ENCODE data around the gene UBTD2.
A peak's percentile ranks its signal among the peaks of the same experiment; 100 is the strongest.
"Not testable (repeated sequence)": the region's sequence is repeated elsewhere in the genome, so short reads cannot be mapped to it uniquely, and the experiment has no call there.

Gene UBTD2, protein sequence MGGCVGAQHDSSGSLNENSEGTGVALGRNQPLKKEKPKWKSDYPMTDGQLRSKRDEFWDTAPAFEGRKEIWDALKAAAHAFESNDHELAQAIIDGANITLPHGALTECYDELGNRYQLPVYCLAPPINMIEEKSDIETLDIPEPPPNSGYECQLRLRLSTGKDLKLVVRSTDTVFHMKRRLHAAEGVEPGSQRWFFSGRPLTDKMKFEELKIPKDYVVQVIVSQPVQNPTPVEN

DNA sequence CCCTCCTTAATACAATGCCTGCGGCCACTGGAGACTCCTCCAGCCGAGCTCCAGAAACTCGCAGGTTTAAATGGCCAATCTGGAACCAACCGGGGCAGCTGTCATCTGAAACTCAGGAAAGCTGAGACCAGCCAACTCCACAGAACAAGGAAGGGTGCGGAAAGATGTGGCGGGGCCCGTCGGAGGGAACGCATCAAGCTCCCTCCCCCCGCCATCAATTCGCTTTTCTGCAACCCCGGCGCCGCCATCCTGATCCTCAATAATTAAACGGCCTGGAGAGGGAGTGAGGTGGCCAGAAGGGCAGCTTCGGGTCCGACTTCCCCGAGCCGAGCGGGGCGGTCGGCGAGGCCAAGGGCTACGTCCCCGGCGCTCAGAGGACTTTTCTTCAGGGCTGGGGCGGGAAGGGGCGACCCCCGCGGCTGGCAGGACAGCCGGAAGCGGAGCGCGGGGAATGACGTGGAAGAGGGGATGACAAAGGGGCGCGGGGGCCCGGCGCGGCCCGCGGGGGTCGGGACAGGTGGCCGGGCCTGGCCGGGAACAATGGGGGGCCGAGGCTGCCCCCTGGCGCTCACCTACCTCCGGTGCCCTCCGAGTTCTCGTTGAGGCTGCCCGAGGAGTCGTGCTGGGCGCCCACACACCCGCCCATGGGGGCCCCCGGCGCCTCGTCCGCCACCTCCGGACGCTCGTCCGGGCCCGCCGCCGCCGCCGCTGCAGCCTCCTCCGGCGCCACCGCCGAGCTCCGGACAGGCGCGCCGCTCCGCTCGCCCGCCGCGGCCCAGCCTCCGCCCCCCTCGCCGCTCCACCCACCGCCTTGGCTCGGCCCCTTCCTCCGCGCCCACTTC lies at the start of gene UBTD2:
Gene UBTD2, minus strand, starts transcription at position 745 of the 842 bp plus-strand sequence. Its CDS starts 99 bp downstream, at position 646.
- DNase-seq = peak; percentile 2

DNA sequence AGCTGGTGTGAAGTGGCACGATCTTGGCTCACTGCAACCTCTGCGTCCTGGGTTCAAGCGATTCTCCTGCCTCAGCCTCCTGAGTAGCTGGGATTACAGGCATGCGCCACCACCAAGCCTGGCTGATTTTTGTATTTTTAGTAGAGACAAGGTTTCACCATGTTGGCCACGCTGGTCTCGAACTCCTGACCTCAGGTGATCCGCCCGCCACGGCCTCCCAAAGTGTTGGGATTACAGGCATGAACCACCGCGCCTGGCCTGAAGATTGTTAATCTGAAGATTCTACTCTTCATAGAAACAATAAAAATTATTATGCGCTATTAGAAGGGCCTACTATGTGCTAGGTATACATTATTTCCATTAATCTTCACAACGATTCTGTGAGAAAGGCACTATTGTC lies 43.3 kb upstream of the UBTD2 start:
- DNase-seq = not testable (repeated sequence)

DNA sequence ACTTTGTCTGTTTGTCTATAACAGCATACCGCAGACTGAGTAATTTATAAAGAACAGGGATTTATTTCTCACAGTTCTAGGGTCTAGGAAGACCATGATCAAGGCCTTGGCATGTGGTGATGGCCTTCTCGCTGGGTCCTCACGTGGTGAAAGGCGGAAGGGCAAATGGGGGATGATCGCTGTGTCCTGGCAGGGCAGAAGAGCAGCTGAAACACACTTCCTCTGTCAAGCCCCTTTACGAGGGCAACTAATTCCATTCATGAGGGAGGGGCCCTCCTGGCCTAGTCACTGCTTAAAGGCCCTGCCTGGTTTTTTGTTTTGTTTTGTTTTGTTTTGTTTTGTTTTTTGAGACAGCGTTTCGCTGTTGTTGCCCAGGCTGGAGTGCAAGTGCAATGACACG lies 41.9 kb upstream of the UBTD2 start:
- no peak for DNase-seq

DNA sequence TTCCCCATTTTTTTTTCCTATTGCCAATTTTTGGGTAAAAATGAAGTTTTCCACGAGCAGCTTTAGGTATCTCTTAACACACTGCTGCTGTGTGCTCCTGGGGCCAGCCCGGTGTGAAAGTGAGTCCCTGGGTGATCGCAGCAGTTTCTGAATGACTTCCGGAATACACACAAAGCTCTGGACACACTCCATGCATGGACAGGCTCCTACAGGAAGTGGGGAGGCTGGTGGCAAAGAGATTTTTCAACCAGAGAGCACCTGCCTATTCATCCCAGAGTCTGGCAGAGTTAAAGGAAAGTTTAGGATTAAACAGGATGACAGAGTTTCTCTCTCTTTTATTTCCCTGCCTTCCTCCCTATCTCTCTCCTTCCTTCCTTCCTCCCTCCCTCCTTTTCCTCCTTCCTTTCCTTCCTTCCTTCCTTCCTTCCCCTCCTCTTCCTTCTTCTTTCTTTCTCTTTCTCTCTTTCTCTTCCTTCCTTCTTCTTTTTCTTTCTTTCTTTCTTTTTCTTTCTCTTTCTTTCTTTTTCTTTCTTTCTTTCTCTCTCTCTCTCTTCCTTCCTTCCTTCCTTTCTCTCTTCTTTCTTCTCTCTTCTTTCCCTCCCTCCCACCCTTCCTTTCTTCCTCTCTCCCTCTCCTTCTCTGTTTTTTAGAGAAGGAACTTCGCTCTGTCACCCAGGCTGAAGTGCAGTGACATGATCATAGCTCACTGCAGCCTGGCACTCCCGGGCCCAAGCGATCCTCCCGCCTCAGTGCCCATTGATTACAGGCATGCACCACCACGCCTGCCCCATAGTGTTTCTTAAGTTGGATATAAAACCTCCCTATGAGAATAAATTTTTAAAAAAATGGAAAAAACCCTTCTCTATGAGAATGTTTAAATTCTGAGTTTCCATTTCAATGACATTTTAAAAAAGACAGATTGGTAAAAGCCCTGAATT lies 38.7 kb upstream of the UBTD2 start:
- no peak for DNase-seq

DNA sequence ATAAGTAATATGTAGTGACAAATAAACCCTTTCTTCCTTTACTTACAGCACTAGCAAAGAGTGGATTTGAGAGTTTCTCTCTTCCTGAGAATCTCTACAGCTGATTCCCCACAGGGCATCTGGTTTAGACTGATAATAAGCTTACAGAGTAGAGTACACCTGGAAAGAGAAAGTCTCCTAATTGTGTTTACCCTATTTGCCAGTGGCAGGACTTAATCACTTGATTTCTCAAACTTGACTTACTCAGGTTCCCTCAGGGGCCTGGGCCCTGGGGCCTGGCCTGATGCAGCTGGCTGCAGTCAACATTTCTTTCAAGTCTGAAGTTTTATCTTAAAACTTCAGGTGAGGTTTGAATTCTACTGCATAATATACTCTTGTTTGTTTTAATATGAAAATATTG lies 38.0 kb upstream of the UBTD2 start:
- DNase-seq = no peak

DNA sequence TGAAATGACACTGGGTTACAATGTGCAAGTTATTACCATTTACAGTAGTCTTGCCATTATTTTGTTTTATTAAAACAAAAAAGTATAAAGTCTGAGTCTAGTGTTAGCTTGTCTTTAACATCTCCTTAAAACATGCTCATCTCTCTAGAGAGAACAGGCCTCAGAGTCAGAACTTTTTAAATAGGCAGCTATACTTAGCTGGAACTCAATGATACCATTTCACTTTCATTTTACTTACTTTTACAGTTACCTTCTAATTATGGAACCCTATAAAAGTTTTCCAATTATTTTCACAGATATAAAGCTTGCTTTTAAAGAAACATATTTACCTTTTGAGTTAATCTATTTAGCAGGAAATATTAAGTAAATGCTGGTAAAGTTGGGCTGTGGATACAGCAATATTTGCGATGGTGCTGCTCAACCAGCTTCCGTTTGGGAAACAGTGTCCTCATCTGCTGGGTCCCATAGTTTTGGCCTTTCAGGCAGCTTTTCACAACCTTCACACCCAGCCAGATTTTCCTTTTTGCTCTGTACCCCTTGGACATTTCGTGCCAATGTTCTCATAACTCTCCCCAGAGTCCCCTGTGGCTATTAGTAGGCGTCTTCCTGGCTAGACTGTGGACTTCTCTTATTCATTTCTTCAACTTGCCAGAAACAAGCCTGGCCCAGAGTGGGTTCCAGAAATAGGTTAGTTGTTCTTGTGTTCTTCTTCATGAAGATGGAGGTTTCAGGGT lies 36.3 kb upstream of the UBTD2 start:
- no peak for DNase-seq

DNA sequence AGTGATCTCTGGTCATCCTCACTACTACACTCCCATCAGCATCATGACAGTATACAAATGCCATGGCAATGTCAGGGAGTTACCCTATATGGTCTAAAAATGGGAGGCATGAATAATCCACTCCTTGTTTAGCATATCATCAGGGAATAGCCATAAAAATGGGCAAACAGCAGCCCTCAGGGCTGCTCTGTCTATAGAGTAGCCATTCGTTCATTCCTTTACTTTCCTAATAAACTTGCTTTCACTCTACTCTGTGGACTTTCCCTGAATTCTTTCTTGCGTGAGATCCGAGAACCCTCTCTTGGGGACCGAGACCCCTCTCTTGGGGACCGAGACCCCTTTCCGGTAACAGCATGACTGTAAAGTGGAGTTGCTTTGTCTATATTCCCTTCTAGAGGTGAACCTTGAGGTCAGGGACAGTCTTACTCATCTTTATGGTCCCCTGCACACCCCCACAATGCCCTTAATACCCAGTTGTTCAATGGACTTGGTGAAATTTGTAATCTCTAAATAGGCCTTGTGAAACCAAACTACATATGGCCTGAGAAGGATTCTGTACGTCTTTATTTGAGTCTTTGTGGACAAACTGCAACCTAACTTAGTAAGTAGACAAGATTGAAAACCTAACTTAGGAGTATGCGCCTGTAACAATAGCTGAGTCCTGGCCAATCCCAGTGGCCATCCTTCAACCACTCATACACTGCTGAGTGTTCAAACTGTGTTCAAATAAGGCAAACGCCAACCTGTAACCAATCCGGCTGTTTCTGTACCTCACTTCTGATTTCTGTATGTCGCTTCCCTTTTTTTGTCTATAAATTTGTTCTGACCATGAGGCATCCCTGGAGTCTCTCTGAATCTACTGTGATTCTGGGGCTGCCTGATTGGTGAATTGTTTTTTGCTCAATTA lies 32.3 kb upstream of the UBTD2 start:
- no peak for DNase-seq

DNA sequence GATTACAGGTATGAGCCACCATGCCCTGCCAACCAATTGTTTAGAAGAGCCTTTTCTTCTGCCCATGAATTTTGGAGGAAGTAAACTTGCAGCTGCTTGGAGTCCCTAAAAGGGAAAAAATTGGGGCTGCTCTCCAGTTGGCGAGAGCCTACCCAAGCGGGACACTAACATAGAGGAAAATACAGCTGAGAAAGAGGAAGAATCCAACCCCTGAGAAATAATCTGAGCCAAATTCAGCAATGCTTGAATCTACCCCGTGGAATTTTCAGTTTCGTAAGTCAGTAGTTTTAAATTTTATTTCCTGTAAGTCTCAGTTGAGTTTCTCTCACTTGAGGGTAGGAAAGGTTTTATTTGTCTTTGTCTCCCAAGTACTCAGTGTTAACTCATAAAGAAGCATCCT lies 30.4 kb upstream of the UBTD2 start:
- DNase-seq = no peak

DNA sequence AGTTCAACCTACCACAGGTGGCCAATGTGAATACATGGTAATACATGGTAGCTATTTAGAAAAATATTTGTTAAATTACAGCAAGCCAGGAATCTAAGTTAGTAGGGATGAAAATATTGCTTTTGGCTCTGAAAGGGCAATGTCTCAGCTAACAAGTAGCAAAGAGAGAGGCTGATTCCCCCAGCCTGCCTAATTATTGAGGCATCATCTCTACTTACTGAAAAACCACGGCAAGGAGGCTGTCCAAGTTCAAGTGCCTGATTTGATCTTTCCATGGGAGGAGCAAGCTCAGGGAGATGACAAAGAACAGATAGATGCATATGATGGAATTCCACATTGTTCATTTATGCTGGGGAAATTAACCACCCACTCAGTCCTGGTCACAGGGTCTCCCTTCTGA lies 28.7 kb upstream of the UBTD2 start:
- no peak for DNase-seq

DNA sequence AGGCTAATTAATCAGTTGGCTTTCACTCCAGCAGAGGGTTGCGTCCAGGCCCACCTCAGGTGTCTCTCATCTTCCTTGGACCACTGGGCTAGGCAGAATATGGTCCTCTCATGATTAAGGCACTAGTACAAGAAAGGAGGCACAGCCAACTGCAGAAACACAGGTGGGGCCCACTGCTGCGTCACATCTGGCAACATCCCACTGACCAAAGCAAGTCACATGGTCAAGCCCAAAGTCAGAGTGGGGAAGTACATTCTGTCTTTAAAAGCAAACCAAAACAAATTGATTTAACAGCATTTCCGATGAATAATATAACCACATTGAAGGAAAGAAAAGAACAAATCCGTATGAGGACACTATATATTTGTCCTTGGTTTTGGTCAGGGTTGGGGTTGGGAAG lies 28.0 kb upstream of the UBTD2 start:
- DNase-seq = no peak

DNA sequence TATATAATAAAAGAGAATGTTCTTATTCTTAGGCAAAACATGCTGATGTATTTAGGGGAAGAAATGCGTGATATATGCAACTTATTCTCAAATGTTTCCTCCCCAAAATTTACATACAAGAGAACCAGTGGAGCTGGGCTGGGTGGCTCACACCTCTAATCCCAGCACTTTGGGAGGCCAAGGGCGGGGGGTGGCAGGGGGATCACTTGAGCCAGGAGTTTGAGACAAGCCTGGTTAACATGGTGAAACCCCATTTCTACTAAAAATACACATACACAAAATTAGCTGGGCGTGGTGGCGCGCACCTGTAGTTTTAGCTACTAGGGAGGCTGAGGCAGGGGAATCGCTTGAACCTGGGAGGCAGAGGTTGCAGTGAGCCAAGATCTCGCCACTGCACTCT lies 27.5 kb upstream of the UBTD2 start:
- DNase-seq = no peak

DNA sequence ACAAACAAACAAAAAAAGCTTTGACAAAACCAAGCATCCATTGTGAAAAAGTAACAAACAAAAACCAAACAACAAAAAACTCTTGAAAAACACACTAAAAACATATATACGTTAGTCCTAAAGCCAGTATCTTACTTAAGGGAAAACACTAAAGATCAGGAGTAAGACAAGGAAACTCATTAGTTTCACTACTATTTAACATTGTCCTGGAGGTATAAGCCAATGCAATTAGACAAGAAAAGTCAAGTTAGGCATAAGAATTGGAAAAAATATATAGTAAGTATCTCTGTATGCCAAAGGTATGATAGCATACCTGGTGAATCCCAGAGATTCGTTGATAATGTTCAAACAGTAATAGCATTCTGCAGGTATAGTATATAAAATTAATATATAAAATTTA lies 21.8 kb upstream of the UBTD2 start:
- DNase-seq = no peak

DNA sequence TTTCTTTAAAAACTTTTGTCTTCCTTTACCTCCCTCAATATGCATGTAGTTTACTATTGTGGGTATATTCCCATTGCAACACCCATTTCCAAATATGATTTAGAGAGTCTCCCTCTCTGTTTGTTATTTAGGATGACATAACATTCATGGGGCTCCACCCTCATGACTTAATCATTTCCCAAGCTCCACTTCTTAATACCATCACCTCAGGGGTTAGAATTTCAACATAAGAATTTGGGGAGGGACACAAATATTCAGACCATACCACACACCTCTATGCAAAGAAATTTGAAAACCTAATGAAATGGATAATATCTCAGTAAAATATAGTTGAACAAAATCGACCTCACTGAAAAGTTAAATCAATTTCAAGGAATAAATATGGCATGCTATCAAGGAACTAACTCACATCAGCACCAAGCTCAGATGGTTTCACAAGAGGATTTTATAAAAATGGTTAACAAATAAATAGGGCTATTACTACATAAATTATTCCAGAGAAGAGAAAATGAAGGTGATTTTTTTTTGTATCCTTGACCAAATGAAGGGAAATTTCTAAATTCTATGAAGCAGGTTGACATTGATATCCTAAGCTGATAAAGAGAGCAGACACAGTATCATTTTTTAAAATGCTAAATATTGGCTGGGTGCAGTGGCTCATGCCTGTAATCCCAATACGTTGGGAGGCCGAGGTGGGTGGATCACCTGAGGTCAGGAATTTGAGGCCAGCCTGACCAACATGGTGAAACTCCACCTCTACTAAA lies 20.2 kb upstream of the UBTD2 start:
- DNase-seq = no peak

DNA sequence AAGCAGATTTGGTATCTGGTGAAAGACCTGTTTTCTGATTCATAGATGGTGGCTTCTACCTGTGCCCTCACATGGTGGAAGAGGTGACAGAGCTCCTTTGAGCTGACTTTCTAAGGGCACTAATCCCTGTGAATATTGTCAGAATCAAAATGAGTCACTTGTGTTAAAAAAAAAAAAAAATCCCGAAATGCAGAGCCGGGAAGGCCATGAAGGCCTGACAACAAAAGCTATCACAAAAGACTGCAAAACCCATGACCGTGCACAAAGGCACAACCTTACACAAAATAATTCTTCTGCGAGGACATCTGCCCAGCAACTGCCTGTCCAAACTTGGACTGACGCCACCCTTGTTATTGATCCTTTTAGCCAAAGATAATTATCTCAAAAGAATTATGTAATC lies 19.6 kb upstream of the UBTD2 start:
- no peak for DNase-seq

DNA sequence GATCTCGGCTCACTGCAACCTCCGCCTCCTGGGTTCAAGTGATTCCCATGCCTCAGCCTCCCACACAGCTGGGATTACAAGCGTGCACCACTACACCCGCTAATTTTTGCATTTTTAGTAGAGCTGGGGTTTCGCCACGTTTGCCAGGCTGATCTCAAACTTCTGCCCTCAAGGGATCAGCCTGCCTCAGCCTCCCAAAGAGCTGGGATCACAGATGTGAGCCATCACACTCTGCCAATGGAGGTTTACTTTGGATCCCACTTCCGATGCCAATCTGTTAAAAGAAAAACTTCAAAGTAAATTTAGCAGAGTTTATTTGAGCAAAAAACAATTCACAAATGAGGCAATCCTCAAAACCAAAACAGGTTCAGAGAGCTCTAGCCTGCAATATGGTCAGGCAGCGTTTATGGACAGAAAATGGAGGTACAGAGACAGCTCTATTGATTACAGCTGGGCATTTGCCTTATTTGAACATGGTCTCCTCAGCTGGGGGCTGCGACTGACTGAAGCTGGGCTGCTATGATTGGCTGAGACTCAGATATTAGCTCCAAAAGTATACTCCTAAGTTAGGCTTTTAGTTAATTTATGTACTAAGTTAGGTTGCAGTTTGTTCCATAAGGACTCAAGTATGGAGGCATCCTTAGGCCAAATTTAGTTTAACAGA lies 18.6 kb upstream of the UBTD2 start:
- DNase-seq = no peak

DNA sequence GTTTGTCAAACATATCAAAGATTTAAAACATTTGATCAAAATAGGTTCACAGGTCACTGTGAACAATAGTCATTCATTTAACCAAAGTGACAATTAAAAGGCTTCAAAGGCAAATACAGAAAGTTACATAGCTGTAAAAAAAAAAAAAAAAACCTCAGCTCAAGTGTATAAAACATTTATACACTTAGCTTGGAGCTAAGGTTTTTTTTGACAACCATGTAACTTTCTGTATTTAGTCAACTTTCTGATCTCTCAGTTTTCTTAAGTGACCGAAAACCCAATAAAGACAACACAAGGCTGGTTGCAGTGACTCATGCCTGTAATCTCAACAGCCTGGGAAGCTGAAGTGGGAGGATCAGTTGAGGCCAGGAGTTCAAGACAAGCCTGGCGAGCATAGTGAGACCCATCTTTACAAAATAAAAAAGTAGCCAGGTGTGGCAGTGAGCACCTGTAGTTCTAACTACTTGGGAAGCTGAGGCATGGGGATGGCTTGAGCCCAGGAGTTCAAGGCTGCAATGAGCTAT lies 16.4 kb upstream of the UBTD2 start:
- DNase-seq = no peak

DNA sequence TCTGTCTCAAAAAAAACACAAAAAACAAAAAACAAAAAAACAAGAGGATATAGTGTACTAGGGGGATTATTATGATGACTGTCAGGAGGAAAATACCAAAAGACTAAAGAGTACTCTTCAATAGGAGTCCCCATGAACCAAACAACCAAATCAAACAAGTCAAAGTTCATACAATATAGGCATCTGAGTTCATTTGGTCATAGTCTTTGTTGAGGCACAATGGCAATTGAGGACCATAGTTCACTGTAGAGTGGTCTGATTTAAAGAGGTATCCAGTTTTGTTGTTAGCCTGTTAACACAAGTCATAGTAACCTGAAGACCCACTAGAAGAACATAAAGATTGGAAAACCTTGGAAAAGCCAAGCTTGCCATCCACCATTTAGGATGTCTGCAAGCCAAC lies 11.3 kb upstream of the UBTD2 start:
- DNase-seq = no peak

DNA sequence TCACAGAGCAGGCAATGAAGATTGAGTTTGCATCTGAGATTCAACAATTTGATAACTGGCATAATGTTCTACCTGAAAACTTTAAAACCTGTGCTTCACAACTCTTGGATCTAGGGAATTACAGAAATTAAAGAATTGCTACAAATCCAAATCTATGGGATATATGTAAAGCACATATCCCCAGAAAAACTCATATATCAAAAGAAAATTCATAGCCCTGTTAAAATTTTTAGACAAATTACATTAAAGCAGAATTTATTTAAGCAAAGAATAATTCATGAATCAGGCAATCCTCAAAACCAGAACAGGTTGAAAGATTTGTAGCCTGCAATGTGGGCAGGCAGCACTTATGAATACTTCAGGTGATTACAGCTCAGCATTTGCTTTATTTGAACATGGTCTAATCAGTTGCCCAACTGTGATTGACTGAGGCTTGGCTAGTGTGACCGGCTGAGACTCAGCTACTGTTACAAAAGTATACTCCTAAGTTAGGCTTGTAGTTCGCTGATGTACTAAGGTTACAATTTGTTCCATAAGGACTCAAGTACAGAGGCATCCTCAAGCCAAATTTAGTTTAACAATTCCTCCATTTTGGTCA lies 10.3 kb upstream of the UBTD2 start:
- no peak for DNase-seq

DNA sequence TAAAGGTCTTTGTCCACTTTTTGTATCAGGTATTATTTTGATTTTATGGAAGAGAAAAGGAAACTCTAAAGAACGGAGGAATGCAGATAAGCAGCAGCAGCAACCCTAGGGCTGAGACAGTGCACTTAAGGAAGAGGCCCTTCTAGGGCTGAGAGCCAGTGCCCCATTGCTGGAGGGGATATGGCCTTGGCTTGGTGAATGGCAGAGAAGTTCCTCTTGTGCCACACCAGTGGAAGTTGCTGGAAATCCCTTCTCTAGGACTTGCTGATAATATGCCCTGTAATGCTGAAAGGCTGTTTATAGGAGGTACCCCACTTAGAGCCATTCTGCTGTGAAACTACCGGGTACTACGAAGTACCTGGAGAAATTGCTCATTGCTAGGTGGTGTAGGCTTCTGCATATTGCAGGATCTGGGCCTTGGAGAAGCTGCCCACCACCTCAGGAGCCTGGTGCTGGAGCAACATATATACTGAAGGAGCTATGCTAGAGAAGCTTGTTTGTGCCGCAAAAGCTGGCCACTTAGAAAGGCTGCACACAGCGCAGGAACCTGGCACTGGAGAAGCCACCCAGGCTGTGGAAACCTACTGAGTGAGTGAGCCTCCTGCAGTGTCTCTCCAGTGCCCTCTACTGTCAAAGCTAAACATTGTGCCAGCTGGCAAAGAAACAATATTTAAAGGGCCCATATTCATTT lies 9.6 kb upstream of the UBTD2 start:
- peak; percentile 1 for DNase-seq
